ENCODE results near the gene MED6. TPM values are rescaled to one million over a fixed set of nuclear protein-coding genes. Genes with fewer than 3 reads are reported as not detected.
A peak's percentile ranks its signal among the peaks of the same experiment; 100 is the strongest.

Gene MED6
- 31.6 TPM for polyA plus RNA-seq
- long read RNA-seq, donor 1, partial matches to known transcripts, result 0 of 3 reads
- long read RNA-seq, donor 1, other reads (novel, unspliced or antisense), result 0 of 3 reads
- long read RNA-seq, donor 2, transcript MED6-201 (8 exons, 1,995 nt), result major isoform, 9 of 15 reads
- long read RNA-seq, donor 2, partial matches to known transcripts, result 6 of 15 reads
- long read RNA-seq, donor 2, other reads (novel, unspliced or antisense), result 0 of 15 reads
- long read RNA-seq, donor 3, result 0 reads
- long read RNA-seq, donor 4, partial matches to known transcripts, result 0 of 1 reads
- long read RNA-seq, donor 4, other reads (novel, unspliced or antisense), result 0 of 1 reads
- long read RNA-seq, donor 5, partial matches to known transcripts, result 0 of 3 reads
- long read RNA-seq, donor 5, other reads (novel, unspliced or antisense), result 0 of 3 reads
- long read RNA-seq, donor 6, partial matches to known transcripts, result 0 of 5 reads
- long read RNA-seq, donor 6, other reads (novel, unspliced or antisense), result 0 of 5 reads
- long read RNA-seq, donor 7, transcript MED6-201 (8 exons, 1,995 nt), result major isoform, 5 of 5 reads
- long read RNA-seq, donor 7, partial matches to known transcripts, result 0 of 5 reads
- long read RNA-seq, donor 7, other reads (novel, unspliced or antisense), result 0 of 5 reads
- long read RNA-seq, donor 8, transcript MED6-201 (8 exons, 1,995 nt), result major isoform, 8 of 12 reads
- long read RNA-seq, donor 8, partial matches to known transcripts, result 0 of 12 reads
- long read RNA-seq, donor 8, other reads (novel, unspliced or antisense), result 0 of 12 reads
- long read RNA-seq, donor 9, transcript MED6-201 (8 exons, 1,995 nt), result major isoform, 9 of 10 reads
- long read RNA-seq, donor 9, partial matches to known transcripts, result 0 of 10 reads
- long read RNA-seq, donor 9, other reads (novel, unspliced or antisense), result 0 of 10 reads
- long read RNA-seq, donor 10, transcript MED6-201 (8 exons, 1,995 nt), result major isoform, 8 of 8 reads
- long read RNA-seq, donor 10, partial matches to known transcripts, result 0 of 8 reads
- long read RNA-seq, donor 10, other reads (novel, unspliced or antisense), result 0 of 8 reads
- long read RNA-seq, donor 11, transcript MED6-201 (8 exons, 1,995 nt), result major isoform, 5 of 6 reads
- long read RNA-seq, donor 11, partial matches to known transcripts, result 0 of 6 reads
- long read RNA-seq, donor 11, other reads (novel, unspliced or antisense), result 0 of 6 reads

- peak within 1 kb of the TSS; percentile 67 for H3K4me3 ChIP-seq (ENCODE audit: low read length)
- H3K4me1 ChIP-seq (ENCODE audit: control insufficient read depth, insufficient read depth, low read length), result peaks cover 5% of the 10 kb centered on the region
- DNase-seq, result peak; percentile 91 to 93
- H3K36me3 ChIP-seq (ENCODE audit: control insufficient read depth, insufficient read depth, low read length), result peaks cover 9% of the 10 kb centered on the region
- H3K27me3 ChIP-seq (ENCODE audit: control insufficient read depth, insufficient read depth, low read length), result peaks cover 6% of the 10 kb centered on the region
- H3K9me3 ChIP-seq (ENCODE audit: control insufficient read depth, low read depth, low read length), result no peaks in the 10 kb centered on the region
- peak within 1 kb of the TSS; percentile 21 for H3K27ac ChIP-seq (ENCODE audit: low read length)
- 0% methylated on average over 3 of the region's 43 CpGs for WGBS (ENCODE audit: insufficient coverage, low lambda C conversion rate)
These were observed at the start of gene MED6 for GRCh38 chr14:70600382-70601157. MED6 (minus strand) TSS chr14:70600655; CDS start chr14:70600637, 18 bp downstream.

- Histone ChIP-seq H3K27ac (ENCODE audit: low read length) (no peak overlapping the region), H3K36me3 (ENCODE audit: control insufficient read depth, insufficient read depth, low read length) (no peaks in the 10 kb centered on the region), H3K4me1 (ENCODE audit: control insufficient read depth, insufficient read depth, low read length) (no peaks in the 10 kb centered on the region), H3K9me3 (ENCODE audit: control insufficient read depth, low read depth, low read length) (no peaks in the 10 kb centered on the region), H3K4me3 (ENCODE audit: low read length) (no peak overlapping the region), H3K27me3 (ENCODE audit: control insufficient read depth, insufficient read depth, low read length) (no peaks in the 10 kb centered on the region)
- DNase-seq, result no peak
- WGBS (ENCODE audit: insufficient coverage, low lambda C conversion rate), result no CpG with 5 or more reads among the region's 4 CpGs
These were observed 49.3 kb upstream of the MED6 start for GRCh38 chr14:70649803-70650202.

DNA sequence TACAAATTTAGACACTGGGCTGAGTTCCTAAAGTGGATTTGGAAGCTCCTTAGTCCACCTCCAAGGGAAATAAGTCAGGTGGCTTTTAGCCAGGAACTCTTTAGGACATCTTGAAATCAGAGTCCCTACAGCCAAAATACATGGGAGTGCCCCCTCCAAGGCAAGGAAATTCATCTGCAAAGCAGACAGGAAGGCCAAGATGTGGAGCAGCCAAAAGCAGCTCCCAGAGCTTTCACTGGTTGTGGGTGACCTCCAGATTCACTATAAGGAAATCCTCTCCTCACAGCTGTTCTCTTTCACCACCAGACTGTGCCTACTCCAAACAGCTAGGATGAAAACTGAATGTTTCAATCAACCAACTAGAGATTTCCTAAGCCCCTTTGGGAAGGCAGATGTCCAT is 47.9 kb upstream of the MED6 start:
- Histone ChIP-seq H3K4me1 (ENCODE audit: control insufficient read depth, insufficient read depth, low read length) (no peaks in the 10 kb centered on the region), H3K4me3 (ENCODE audit: low read length) (no peak overlapping the region), H3K36me3 (ENCODE audit: control insufficient read depth, insufficient read depth, low read length) (no peaks in the 10 kb centered on the region), H3K27ac (ENCODE audit: low read length) (no peak overlapping the region), H3K27me3 (ENCODE audit: control insufficient read depth, insufficient read depth, low read length) (peaks cover 10% of the 10 kb centered on the region), H3K9me3 (ENCODE audit: control insufficient read depth, low read depth, low read length) (no peaks in the 10 kb centered on the region)
- no peak for DNase-seq

- H3K4me1 ChIP-seq (ENCODE audit: control insufficient read depth, insufficient read depth, low read length), result no peaks in the 10 kb centered on the region
- no CpG with 5 or more reads among the region's 2 CpGs for WGBS (ENCODE audit: insufficient coverage, low lambda C conversion rate)
- H3K9me3 ChIP-seq (ENCODE audit: control insufficient read depth, low read depth, low read length), result no peaks in the 10 kb centered on the region
- no peaks in the 10 kb centered on the region for H3K36me3 ChIP-seq (ENCODE audit: control insufficient read depth, insufficient read depth, low read length)
- no peak overlapping the region for H3K4me3 ChIP-seq (ENCODE audit: low read length)
- DNase-seq, result no peak
- peaks cover 22% of the 10 kb centered on the region for H3K27me3 ChIP-seq (ENCODE audit: control insufficient read depth, insufficient read depth, low read length)
- no peak overlapping the region for H3K27ac ChIP-seq (ENCODE audit: low read length)
These were observed 46.2 kb upstream of the MED6 start for GRCh38 chr14:70646705-70647104.

GRCh38 chr14:70645892-70646291 is 45.4 kb upstream of the MED6 start:
- Histone ChIP-seq H3K27ac (ENCODE audit: low read length) (no peak overlapping the region), H3K36me3 (ENCODE audit: control insufficient read depth, insufficient read depth, low read length) (no peaks in the 10 kb centered on the region), H3K4me3 (ENCODE audit: low read length) (no peak overlapping the region), H3K4me1 (ENCODE audit: control insufficient read depth, insufficient read depth, low read length) (no peaks in the 10 kb centered on the region), H3K27me3 (ENCODE audit: control insufficient read depth, insufficient read depth, low read length) (peaks cover 28% of the 10 kb centered on the region), H3K9me3 (ENCODE audit: control insufficient read depth, low read depth, low read length) (no peaks in the 10 kb centered on the region)
- no CpG with 5 or more reads among the region's 6 CpGs for WGBS (ENCODE audit: insufficient coverage, low lambda C conversion rate)
- no peak for DNase-seq

DNA sequence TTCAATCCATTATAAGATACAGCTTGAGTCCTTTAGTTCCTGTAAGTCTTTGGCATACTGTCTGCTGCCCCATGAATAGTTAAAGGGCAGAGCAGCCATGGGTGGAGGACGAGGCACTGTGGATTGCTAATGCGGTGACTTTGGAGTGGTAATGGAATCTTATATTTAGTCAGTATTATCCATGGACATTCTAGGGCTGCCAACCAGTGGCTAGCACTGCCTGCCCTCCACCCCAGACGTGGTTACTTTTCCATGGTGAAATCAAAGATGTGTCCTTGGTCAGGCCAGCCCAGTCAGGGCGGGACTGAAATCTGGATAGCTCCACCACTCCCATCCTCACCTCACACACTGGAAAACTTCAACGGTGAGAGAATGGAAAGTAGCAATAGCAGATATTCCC is 43.5 kb upstream of the MED6 start:
- no CpG with 5 or more reads among the region's 5 CpGs for WGBS (ENCODE audit: insufficient coverage, low lambda C conversion rate)
- H3K9me3 ChIP-seq (ENCODE audit: control insufficient read depth, low read depth, low read length), result no peaks in the 10 kb centered on the region
- H3K27me3 ChIP-seq (ENCODE audit: control insufficient read depth, insufficient read depth, low read length), result peaks cover 38% of the 10 kb centered on the region
- H3K36me3 ChIP-seq (ENCODE audit: control insufficient read depth, insufficient read depth, low read length), result no peaks in the 10 kb centered on the region
- DNase-seq, result no peak
- no peaks in the 10 kb centered on the region for H3K4me1 ChIP-seq (ENCODE audit: control insufficient read depth, insufficient read depth, low read length)
- H3K4me3 ChIP-seq (ENCODE audit: low read length), result no peak overlapping the region
- H3K27ac ChIP-seq (ENCODE audit: low read length), result no peak overlapping the region

GRCh38 chr14:70642303-70643235 is 42.1 kb upstream of the MED6 start:
- Histone ChIP-seq H3K36me3 (ENCODE audit: control insufficient read depth, insufficient read depth, low read length) (no peaks in the 10 kb centered on the region), H3K9me3 (ENCODE audit: control insufficient read depth, low read depth, low read length) (no peaks in the 10 kb centered on the region), H3K4me1 (ENCODE audit: control insufficient read depth, insufficient read depth, low read length) (no peaks in the 10 kb centered on the region), H3K27me3 (ENCODE audit: control insufficient read depth, insufficient read depth, low read length) (peaks cover 43% of the 10 kb centered on the region), H3K4me3 (ENCODE audit: low read length) (peak overlapping the region; percentile 40), H3K27ac (ENCODE audit: low read length) (no peak overlapping the region)
- DNase-seq, result peak in 1 of 2 donors; percentile 40
- no CpG with 5 or more reads among the region's 51 CpGs for WGBS (ENCODE audit: insufficient coverage, low lambda C conversion rate)

GRCh38 chr14:70641548-70642302 is 41.3 kb upstream of the MED6 start, which contains the start of gene TTC9:
TTC9 (plus strand) TSS chr14:70641916; CDS start chr14:70642130, 214 bp downstream.
- DNase-seq, result peak in 1 of 2 donors; percentile 47
- Histone ChIP-seq H3K27me3 (ENCODE audit: control insufficient read depth, insufficient read depth, low read length) (peaks cover 46% of the 10 kb centered on the region), H3K9me3 (ENCODE audit: control insufficient read depth, low read depth, low read length) (no peaks in the 10 kb centered on the region), H3K4me1 (ENCODE audit: control insufficient read depth, insufficient read depth, low read length) (no peaks in the 10 kb centered on the region), H3K4me3 (ENCODE audit: low read length) (peak within 1 kb of the TSS; percentile 44), H3K27ac (ENCODE audit: low read length) (no peak within 1 kb of the TSS), H3K36me3 (ENCODE audit: control insufficient read depth, insufficient read depth, low read length) (no peaks in the 10 kb centered on the region)
- no CpG with 5 or more reads among the region's 105 CpGs for WGBS (ENCODE audit: insufficient coverage, low lambda C conversion rate)

All from large intestine (tissue), 12 donors.